WTC11 (cell line): ENCODE measurements around the gene TMEM185B. TPM values are rescaled to one million over a fixed set of nuclear protein-coding genes. Genes with fewer than 3 reads are reported as not detected.
"Not testable (repeated sequence)": the region's sequence is repeated elsewhere in the genome, so short reads cannot be mapped to it uniquely, and the experiment has no call there.

ENCODE experiments used
- ATAC-seq: fragments of 200-7000 bp; cut with Tn5 transposase; 2 replicates; pipeline ENCODE4 v1.10.0; 2021; ENCODE audit warnings: mild to moderate bottlenecking, moderate library complexity
- CTCF ChIA-PET: fragments of 300-600 bp; sonication (Branson Sonifier 250); formaldehyde crosslinking; loops from one replicate; lab custom pipeline; 2021; ENCODE audit warnings: antibody characterized with exemption; lab: Charles Lee
- POLR2A ChIA-PET: fragments of 350-600 bp; sonication (Branson Sonifier 250); formaldehyde crosslinking; loops from one replicate; lab custom pipeline; 2021; ENCODE audit warnings: antibody characterized with exemption; lab: Charles Lee
- DNase-seq: peaks from one replicate; pipeline ENCODE4 v3.0.0; 2021; ENCODE audit warnings: low spot score
- H3K27ac Mint-ChIP-seq: 2 replicates; pipeline ENCODE4 v1.8.0; 2021; ENCODE audit warnings: mixed read lengths
- H3K27me3 Mint-ChIP-seq: 2 replicates; pipeline ENCODE4 v1.8.0; 2021; ENCODE audit warnings: low read depth, mild to moderate bottlenecking, moderate library complexity, mixed read lengths
- H3K36me3 Mint-ChIP-seq: 2 replicates; pipeline ENCODE4 v1.8.0; 2021; ENCODE audit warnings: mixed read lengths
- H3K4me1 Mint-ChIP-seq: 2 replicates; pipeline ENCODE4 v1.8.0; 2022; ENCODE audit warnings: mixed read lengths
- H3K4me3 Mint-ChIP-seq: 2 replicates; pipeline ENCODE4 v1.8.0; 2021; ENCODE audit warnings: mild to moderate bottlenecking, moderate library complexity, mixed read lengths
- H3K9me3 Mint-ChIP-seq: 2 replicates; pipeline ENCODE4 v1.8.0; 2021; ENCODE audit warnings: mixed read lengths
- ATF1 ChIP-seq: sonication (generic); formaldehyde crosslinking; IDR thresholded peaks from 2 replicates; pipeline ENCODE4 v1.8.1; 2023; ENCODE audit warnings: mild to moderate bottlenecking, moderate library complexity, missing genetic modification reagents
- ATF6 ChIP-seq: sonication (generic); formaldehyde crosslinking; IDR thresholded peaks from 2 replicates; pipeline ENCODE4 v1.8.1; 2023; ENCODE audit warnings: mild to moderate bottlenecking, missing genetic modification reagents
- CBFB ChIP-seq: sonication (generic); formaldehyde crosslinking; IDR thresholded peaks from 2 replicates; pipeline ENCODE4 v1.8.1; 2022; ENCODE audit warnings: mild to moderate bottlenecking, low read depth, missing genetic modification reagents
- CREM ChIP-seq: sonication (generic); formaldehyde crosslinking; IDR thresholded peaks from 2 replicates; pipeline ENCODE4 v1.8.1; 2022; ENCODE audit warnings: mild to moderate bottlenecking, missing genetic modification reagents, moderate library complexity
- ELF4 ChIP-seq: sonication (generic); formaldehyde crosslinking; IDR thresholded peaks from 2 replicates; pipeline ENCODE4 v1.8.1; 2022; ENCODE audit warnings: low read depth, mild to moderate bottlenecking, moderate library complexity, missing genetic modification reagents
- FOXP1 ChIP-seq: sonication (generic); formaldehyde crosslinking; IDR thresholded peaks from 2 replicates; pipeline ENCODE4 v1.8.0; 2022; ENCODE audit warnings: missing genetic modification reagents, mild to moderate bottlenecking, moderate library complexity, borderline replicate concordance
- JAZF1 ChIP-seq: fragments of 250-450 bp; sonication (Bioruptor Pico); IDR thresholded peaks from 2 replicates; pipeline ENCODE4 v1.9.0; 2021; ENCODE audit warnings: moderate library complexity, mild to moderate bottlenecking, inconsistent platforms
- NFYB ChIP-seq: sonication (generic); formaldehyde crosslinking; conservative IDR thresholded peaks from 2 replicates; pipeline ENCODE4 v1.8.0; 2022; ENCODE audit warnings: low read depth, missing genetic modification reagents
- NR2C2 ChIP-seq: sonication (generic); formaldehyde crosslinking; IDR thresholded peaks from 2 replicates; pipeline ENCODE4 v1.8.0; 2022; ENCODE audit warnings: mild to moderate bottlenecking, missing genetic modification reagents
- RORB ChIP-seq: fragments of 250-450 bp; sonication (Bioruptor Pico); IDR thresholded peaks from 2 replicates; pipeline ENCODE4 v1.9.0; 2021; ENCODE audit warnings: mild to moderate bottlenecking
- SMAD3 ChIP-seq: sonication (generic); formaldehyde crosslinking; IDR thresholded peaks from 2 replicates; pipeline ENCODE4 v1.8.0; 2022; ENCODE audit warnings: missing genetic modification reagents, mild to moderate bottlenecking, borderline replicate concordance
- SP1 ChIP-seq: sonication (generic); formaldehyde crosslinking; conservative IDR thresholded peaks from 2 replicates; pipeline ENCODE4 v1.8.1; 2022; ENCODE audit warnings: missing genetic modification reagents
- TCF7 ChIP-seq: sonication (generic); formaldehyde crosslinking; IDR thresholded peaks from 2 replicates; pipeline ENCODE4 v1.8.0; 2022; ENCODE audit warnings: mild to moderate bottlenecking, low read depth, missing genetic modification reagents, moderate library complexity
- TP53 ChIP-seq: sonication (generic); formaldehyde crosslinking; IDR thresholded peaks from 2 replicates; pipeline ENCODE4 v1.8.1; 2023; ENCODE audit warnings: mild to moderate bottlenecking, missing genetic modification reagents
- ZNF138 ChIP-seq: sonication (generic); formaldehyde crosslinking; conservative IDR thresholded peaks from 2 replicates; pipeline ENCODE4 v1.8.1; 2022; ENCODE audit warnings: mild to moderate bottlenecking, moderate library complexity, missing genetic modification reagents
- ZNF532 ChIP-seq: fragments of 250-450 bp; sonication (Bioruptor Pico); IDR thresholded peaks from 2 replicates; pipeline ENCODE4 v1.9.0; 2021; ENCODE audit warnings: mild to moderate bottlenecking, borderline replicate concordance
- ZSCAN18 ChIP-seq: fragments of 250-450 bp; sonication (Bioruptor Pico); IDR thresholded peaks from 2 replicates; pipeline ENCODE4 v2.1.2; 2022; ENCODE audit warnings: mild to moderate bottlenecking, moderate library complexity
- total RNA-seq: library from RNA; stranded (reverse); gene quantifications from 3 replicates; pipeline ENCODE4 v1.2.3, GENCODE V29; 2021
- TF ChIP-seq, protein P1 (sequence below): sonication (generic); formaldehyde crosslinking; IDR thresholded peaks from 2 replicates; pipeline ENCODE4 v1.8.0; 2022; ENCODE audit warnings: mild to moderate bottlenecking, missing genetic modification reagents
- TF ChIP-seq, protein P2 (sequence below): fragments of 250-450 bp; sonication (Bioruptor Pico); IDR thresholded peaks from 2 replicates; pipeline ENCODE4 v1.9.0; 2021; ENCODE audit warnings: moderate library complexity, mild to moderate bottlenecking, inconsistent platforms, borderline replicate concordance
- TF ChIP-seq, protein P3 (sequence below): sonication (generic); formaldehyde crosslinking; IDR thresholded peaks from 2 replicates; pipeline ENCODE4 v1.8.0; 2022; ENCODE audit warnings: mild to moderate bottlenecking, missing genetic modification reagents

Gene TMEM185B
- total RNA-seq, 1 experiment from 2014 or later: 9.9 TPM

- TF ChIP-seq ZNF532 (CRISPR knock-in tag) (no peak), ATF1 (no peak), ZNF138 (CRISPR knock-in tag) (no peak)
These were observed 39.0 kb upstream of the TMEM185B start (continued) for GRCh38 chr2:120262150-120262549.

DNA sequence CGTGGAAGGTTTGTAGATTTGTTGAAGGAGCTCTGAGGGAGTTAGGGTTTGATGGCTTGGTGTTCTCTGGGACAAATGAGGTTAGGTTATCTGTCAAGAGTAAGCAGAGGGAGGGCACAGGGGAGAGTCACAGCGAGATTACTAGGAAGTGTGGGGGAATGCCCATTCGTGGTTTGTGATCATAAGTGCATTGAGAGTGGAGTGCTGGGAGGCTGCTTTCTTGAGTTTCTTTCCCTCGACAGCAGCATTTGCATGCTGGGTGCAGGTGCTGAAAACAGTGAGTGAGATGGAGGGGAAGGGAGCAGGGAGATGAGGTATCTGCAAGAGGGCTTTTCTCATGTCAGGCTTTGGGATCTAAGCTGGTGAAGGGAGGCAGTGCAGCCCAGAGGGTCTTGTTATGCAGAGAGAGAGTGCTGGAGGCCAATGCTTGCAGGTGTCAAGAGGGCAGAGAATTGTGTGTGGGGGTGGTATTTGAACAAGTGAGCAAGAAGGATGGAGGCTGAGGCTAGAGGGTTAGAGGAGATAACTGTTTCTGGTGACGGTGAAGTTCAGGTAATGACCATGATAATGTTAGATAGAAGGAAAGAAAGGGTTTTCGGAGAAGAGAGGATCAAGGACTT is 38.3 kb upstream of the TMEM185B start:
- Mint-ChIP-seq H3K36me3 (peaks cover 18% of the 10 kb centered on the region), H3K27me3 (no peaks in the 10 kb centered on the region), H3K27ac (no peak overlapping the region), H3K4me3 (no peak overlapping the region), H3K4me1 (peaks cover 6% of the 10 kb centered on the region), H3K9me3 (peaks cover 11% of the 10 kb centered on the region)
- CTCF ChIA-PET: interaction anchor here (0.7 kb wide), 1 partner anchor 52 kb away, joined by 5 read pairs; no protein-coding TSS in a partner anchor
- ATAC-seq (no peak), DNase-seq (no peak)
- POLR2A ChIA-PET: interaction anchor here (1.3 kb wide), 1 partner anchor 14 kb away, joined by 3 read pairs; no protein-coding TSS in a partner anchor
- no peak for TF ChIP-seq NFYB
- TF ChIP-seq ELF4 (CRISPR knock-in tag): no peak
- no peak for TF ChIP-seq ATF6
- no peak for TF ChIP-seq FOXP1
- no peak for TF ChIP-seq CREM (CRISPR knock-in tag)
- TF ChIP-seq, protein P1, sequence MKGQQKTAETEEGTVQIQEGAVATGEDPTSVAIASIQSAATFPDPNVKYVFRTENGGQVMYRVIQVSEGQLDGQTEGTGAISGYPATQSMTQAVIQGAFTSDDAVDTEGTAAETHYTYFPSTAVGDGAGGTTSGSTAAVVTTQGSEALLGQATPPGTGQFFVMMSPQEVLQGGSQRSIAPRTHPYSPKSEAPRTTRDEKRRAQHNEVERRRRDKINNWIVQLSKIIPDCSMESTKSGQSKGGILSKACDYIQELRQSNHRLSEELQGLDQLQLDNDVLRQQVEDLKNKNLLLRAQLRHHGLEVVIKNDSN (CRISPR knock-in tag): no peak
- no peak for TF ChIP-seq SMAD3 (CRISPR knock-in tag)
- no peak for TF ChIP-seq CBFB
- no peak for TF ChIP-seq SP1 (CRISPR knock-in tag)
- TF ChIP-seq TCF7 (CRISPR knock-in tag): no peak
- TF ChIP-seq NR2C2 (CRISPR knock-in tag): no peak

DNA sequence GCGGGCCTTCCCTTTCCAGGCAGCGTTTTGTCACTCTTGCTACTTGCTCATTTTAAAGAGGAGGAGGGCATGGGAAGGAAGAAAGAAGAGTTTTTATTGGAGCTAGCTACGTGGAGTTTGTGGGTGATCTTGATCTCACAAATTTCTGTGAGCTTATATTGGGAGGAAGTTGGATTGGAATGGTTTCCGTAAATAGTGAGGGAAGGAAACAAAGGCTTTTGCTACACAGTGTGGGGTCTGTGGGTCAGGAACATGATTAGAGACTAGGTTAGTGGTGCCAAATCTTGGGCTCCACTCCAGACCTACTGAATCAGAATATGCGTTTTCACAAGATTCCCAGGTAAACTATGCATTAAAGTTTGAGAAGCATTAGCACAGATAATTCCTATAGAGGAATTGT is 37.5 kb upstream of the TMEM185B start:
- TF ChIP-seq ZSCAN18 (CRISPR knock-in tag): no peak
- TF ChIP-seq CREM (CRISPR knock-in tag): no peak
- TF ChIP-seq RORB (CRISPR knock-in tag): no peak
- no peak for TF ChIP-seq TP53
- no peak for TF ChIP-seq ATF1
- TF ChIP-seq, protein P2, sequence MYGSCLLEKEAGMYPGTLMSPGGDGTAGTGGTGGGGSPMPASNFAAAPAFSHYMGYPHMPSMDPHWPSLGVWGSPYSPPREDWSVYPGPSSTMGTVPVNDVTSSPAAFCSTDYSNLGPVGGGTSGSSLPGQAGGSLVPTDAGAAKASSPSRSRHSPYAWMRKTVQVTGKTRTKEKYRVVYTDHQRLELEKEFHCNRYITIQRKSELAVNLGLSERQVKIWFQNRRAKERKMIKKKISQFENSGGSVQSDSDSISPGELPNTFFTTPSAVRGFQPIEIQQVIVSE (CRISPR knock-in tag): no peak
- TF ChIP-seq JAZF1 (CRISPR knock-in tag): no peak
- TF ChIP-seq, protein P3, sequence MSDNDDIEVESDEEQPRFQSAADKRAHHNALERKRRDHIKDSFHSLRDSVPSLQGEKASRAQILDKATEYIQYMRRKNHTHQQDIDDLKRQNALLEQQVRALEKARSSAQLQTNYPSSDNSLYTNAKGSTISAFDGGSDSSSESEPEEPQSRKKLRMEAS (CRISPR knock-in tag): no peak
- TF ChIP-seq FOXP1: no peak
- POLR2A ChIA-PET: interaction anchor here (1.3 kb wide), 1 partner anchor 14 kb away, joined by 3 read pairs; no protein-coding TSS in a partner anchor
- H3K36me3 Mint-ChIP-seq: peaks cover 18% of the 10 kb centered on the region
- no peak for ATAC-seq
- H3K9me3 Mint-ChIP-seq: peaks cover 11% of the 10 kb centered on the region
- H3K27me3 Mint-ChIP-seq: no peaks in the 10 kb centered on the region; the same call in 1 of the 2 replicates
- H3K4me3 Mint-ChIP-seq: no peak overlapping the region
- DNase-seq: no peak
- CTCF ChIA-PET: no interaction called here
- no peak overlapping the region for H3K27ac Mint-ChIP-seq
- peaks cover 14% of the 10 kb centered on the region for H3K4me1 Mint-ChIP-seq

GRCh38 chr2:120259939-120260338 is 36.7 kb upstream of the TMEM185B start:
- peaks cover 18% of the 10 kb centered on the region for H3K36me3 Mint-ChIP-seq

More at GRCh38 chr2:120259939-120260338, 36.7 kb upstream of the TMEM185B start:
- Mint-ChIP-seq H3K9me3 (peaks cover 11% of the 10 kb centered on the region), H3K4me1 (peaks cover 17% of the 10 kb centered on the region)
- H3K27ac Mint-ChIP-seq, ATAC-seq, H3K4me3 Mint-ChIP-seq, H3K27me3 Mint-ChIP-seq, POLR2A ChIA-PET, DNase-seq, CTCF ChIA-PET: not testable (repeated sequence)
